K562 (cell line): ENCODE measurements around the gene RAI1. TPM values are rescaled to one million over a fixed set of nuclear protein-coding genes. Genes with fewer than 3 reads are reported as not detected.

Experiments
- ATF1 ChIP-seq, 2 experiments: fragments of 450-650 bp in 1 of 2; IDR thresholded peaks; 2 replicates each; pipeline ENCODE4 v1.6.1; 2016; ENCODE audit warnings: missing compliant biosample characterization in 1 of 2, missing genetic modification characterization in 1 of 2
- ATF7 ChIP-seq: fragments of 450-650 bp; IDR thresholded peaks from 2 replicates; pipeline ENCODE4 v1.7.1; 2014; ENCODE audit warnings: mild to moderate bottlenecking, moderate library complexity
- CTCF ChIP-seq, 3 experiments: IDR thresholded peaks in 2 of 3; conservative IDR thresholded peaks in 1 of 3; 2 replicates each; pipeline ENCODE4 v1.5.1; 2011 to 2012; ENCODE audit warnings: low read length in 3 of 3, mild to moderate bottlenecking in 3 of 3, control low read depth in 2 of 3, improper control_type of control experiment in 1 of 3, inconsistent platforms in 1 of 3, low read depth in 1 of 3, mixed read lengths in 1 of 3, moderate library complexity in 1 of 3; ENCODE audit not compliant: insufficient read depth in 2 of 3
- CTCFL ChIP-seq: IDR thresholded peaks from 2 replicates; pipeline ENCODE4 v1.6.1; 2011; ENCODE audit warnings: borderline replicate concordance, low read depth, mild to moderate bottlenecking, moderate library complexity, low read length; ENCODE audit not compliant: insufficient read depth, poor library complexity, severe bottlenecking
- ESRRA ChIP-seq: fragments of 450-650 bp; IDR thresholded peaks from 2 replicates; pipeline ENCODE4 v1.6.1; 2014; ENCODE audit warnings: low read depth, mild to moderate bottlenecking, moderate library complexity, borderline replicate concordance
- EZH2 ChIP-seq: IDR thresholded peaks from 2 replicates; pipeline ENCODE4 v1.6.1; 2012; ENCODE audit warnings: low read depth, mild to moderate bottlenecking, inconsistent platforms, low read length, borderline replicate concordance
- GABPB1 ChIP-seq: sonication (generic); formaldehyde crosslinking; IDR thresholded peaks from 2 replicates; pipeline ENCODE4 v1.8.0; 2022; ENCODE audit warnings: mild to moderate bottlenecking, missing genetic modification reagents
- ID3 ChIP-seq, 2 experiments: fragments of 250-450 bp in 1 of 2; fragments of 450-650 bp in 1 of 2; sonication (Bioruptor Pico) in 1 of 2; IDR thresholded peaks; 2 replicates each; pipeline versions ENCODE4 v1.6.1 to v1.8.0; 2016 to 2021; ENCODE audit warnings: mild to moderate bottlenecking in 2 of 2, moderate library complexity in 2 of 2, missing compliant biosample characterization in 1 of 2, missing genetic modification characterization in 1 of 2
- NR2C1 ChIP-seq, 2 experiments: fragments of 450-650 bp; IDR thresholded peaks; 2 replicates each; pipeline ENCODE4 v1.6.1; 2017; ENCODE audit warnings: mild to moderate bottlenecking in 2 of 2, antibody characterized with exemption in 1 of 2, inconsistent platforms in 1 of 2, missing compliant biosample characterization in 1 of 2, missing genetic modification characterization in 1 of 2
- RREB1 ChIP-seq: fragments of 250-450 bp; sonication (Bioruptor Pico); IDR thresholded peaks from 2 replicates; pipeline ENCODE4 v1.4.0; 2020
- UBTF ChIP-seq, 2 experiments: IDR thresholded peaks; 2 replicates each; pipeline ENCODE4 v1.6.1; 2012; ENCODE audit warnings: improper control_type of control experiment in 2 of 2, low read depth in 2 of 2, low read length in 2 of 2, borderline replicate concordance in 1 of 2
- polyA plus RNA-seq, 8 experiments: library from polyadenylated mRNA; depleted of rRNA in 4 of 8; stranded (reverse) in 5 of 8; unstranded in 3 of 8; fragments of >200 nt; fragmentation: Nextera tagmentation in 2 of 8; fragmentation: Illumina TruSeq in 1 of 8; extraction: Ambion mirVana in 2 of 8; extraction: Trizol in 1 of 8; gene quantifications; 2 replicates each; pipeline versions ENCODE4 v1.2.1 to v1.2.3, GENCODE V29; 2011 to 2014; ENCODE audit warnings: inconsistent platforms in 1 of 8, missing spikeins in 1 of 8
- total RNA-seq, 7 experiments: library from RNA; depleted of rRNA in 6 of 7; stranded (reverse); fragments of >200 nt in 6 of 7; fragmentation: Illumina TruSeq in 2 of 7; extraction: Trizol in 2 of 7; gene quantifications; 2 replicates each; pipeline versions ENCODE4 v1.2.1 to v1.2.3, GENCODE V29; 2011 to 2021; ENCODE audit warnings: low replicate concordance in 1 of 7

The RAI1 gene
- total and polyA plus RNA-seq, 9 of the 15 experiments (the other 6 are each of a cell fraction or from before 2014, with no cell fraction given): 0.68 to 19.9 (median 5.5) TPM

GRCh38 chr17:17703140-17703919 lies 22.1 kb downstream of the RAI1 start (continued):
- TF ChIP-seq NR2C1 (IDR thresholded peaks at IDR 0.05): no peak
- 0 out of 2 replicates have a peak, but pooled peaks have one; percentile 23 for TF ChIP-seq NR2C1 (tag; IDR thresholded peaks at IDR 0.05)
- TF ChIP-seq ID3 (CRISPR knock-in tag; IDR thresholded peaks at IDR 0.05): no peak
- TF ChIP-seq ID3 (tag; IDR thresholded peaks at IDR 0.05): no peak
- TF ChIP-seq GABPB1 (CRISPR knock-in tag): peak; percentile 45; the same call in 1 of the 2 replicates
- TF ChIP-seq ESRRA: no peak
- TF ChIP-seq ATF7: 0 out of 2 replicates have a peak, but pooled peaks have one; percentile 25
- peak; percentile 29 to 60 (median 60); a peak in 5 of 6 replicates for TF ChIP-seq CTCF (IDR thresholded peaks at IDR 0.05 in 2 of 3, conservative IDR thresholded peaks at IDR 0.05 in 1 of 3; ENCODE audit: insufficient read depth in 2 of 3, low read depth in 1 of 3, low read length in 3 of 3)
- no peak for TF ChIP-seq RREB1 (CRISPR knock-in tag)
- no peak for TF ChIP-seq EZH2
- TF ChIP-seq CTCFL: peak; percentile 55
- no peak for TF ChIP-seq UBTF (IDR thresholded peaks at IDR 0.05; ENCODE audit: borderline replicate concordance in 1 of 2, low read depth in 2 of 2, low read length in 2 of 2)
- TF ChIP-seq ATF1 (CRISPR knock-in tag; IDR thresholded peaks at IDR 0.05): no peak
- peak; percentile 61; the same call in 1 of the 2 replicates for TF ChIP-seq ATF1 (tag; IDR thresholded peaks at IDR 0.05)
